GM12892 (cell line): ENCODE measurements around the gene CACNA1C.

Experiments used
- POLR2A ChIP-seq: IDR thresholded peaks from 2 replicates; pipeline ENCODE4 v1.6.1; 2011; ENCODE audit warnings: low read depth, low read length, control low read depth
- POLR2AphosphoS5 ChIP-seq: IDR thresholded peaks from 2 replicates; pipeline ENCODE4 v1.6.1; 2011; ENCODE audit warnings: low read depth, low read length, control low read depth
- TAF1 ChIP-seq: IDR thresholded peaks from 2 replicates; pipeline ENCODE4 v1.6.1; 2011; ENCODE audit warnings: low read depth, mild to moderate bottlenecking, control low read depth, low read length, borderline replicate concordance

DNA sequence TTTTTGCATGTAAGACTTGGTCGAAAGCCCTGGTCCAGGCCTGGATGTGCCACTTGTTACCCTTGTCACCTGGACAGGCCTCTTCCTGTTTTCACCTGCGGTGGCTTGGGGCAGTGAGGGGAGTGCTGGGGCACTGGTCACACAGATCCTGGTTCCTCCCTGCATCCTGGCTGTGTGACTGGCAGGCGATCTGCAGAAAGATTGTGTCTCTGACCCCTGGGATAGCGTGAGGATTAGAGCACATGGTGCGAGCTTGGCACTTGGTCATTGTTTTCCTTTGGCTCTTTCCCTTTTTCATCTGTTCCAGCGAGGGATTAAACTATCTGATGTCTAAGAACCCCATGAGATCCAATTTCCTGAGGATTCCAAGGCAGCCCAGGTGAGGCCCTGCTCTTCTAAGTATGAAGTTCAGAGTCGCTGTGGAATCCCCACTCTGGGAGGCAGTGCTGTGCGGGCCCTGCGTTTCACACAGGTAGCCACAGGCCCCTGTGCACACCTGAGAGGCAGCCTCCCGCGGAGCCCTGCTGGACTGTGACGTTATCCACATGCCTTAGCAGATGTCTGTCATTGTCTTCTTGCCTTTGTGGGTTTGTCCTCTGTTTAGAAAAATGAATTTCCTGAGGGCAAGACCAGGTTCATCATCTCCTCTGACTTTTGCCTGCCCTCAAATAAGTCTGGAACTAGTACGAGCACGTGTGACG lies 288.4 kb downstream of the CACNA1C start:
- TF ChIP-seq POLR2A (no peak), POLR2AphosphoS5 (no peak), TAF1 (no peak)
